Naive thymus-derived CD4-positive, alpha-beta T cell (primary cell): Measurements from ENCODE around the gene TMA7B. TPM values are rescaled to one million over a fixed set of nuclear protein-coding genes. Genes with fewer than 3 reads are reported as not detected.

Experiments
- ATAC-seq: fragments of 150-1000 bp; cut with Tn5 transposase; 2 replicates; pipeline ENCODE4 v1.10.0; 2021; ENCODE audit warnings: mild to moderate bottlenecking, moderate library complexity
- CTCF ChIA-PET: fragments of 350-600 bp; sonication (Branson Sonifier 250); formaldehyde crosslinking; loops from one replicate; lab custom pipeline; 2021; ENCODE audit warnings: antibody characterized with exemption; lab: Charles Lee
- POLR2A ChIA-PET: fragments of 350-600 bp; sonication (Branson Sonifier 250); formaldehyde crosslinking; loops from one replicate; lab custom pipeline; 2021; ENCODE audit warnings: antibody characterized with exemption, inconsistent platforms; lab: Charles Lee
- DNase-seq, 9 donors: peaks; one replicate each; pipeline versions ENCODE4 v3.0.0 to v3.0.0-alpha.2; 2020 to 2022; ENCODE audit warnings: mixed read lengths in 1 of 9
- H3K27ac ChIP-seq: one replicate; pipeline ENCODE4 v1.7.0; 2013; ENCODE audit warnings: mild to moderate bottlenecking, low read depth, low read length, moderate library complexity
- H3K27me3 ChIP-seq, 2 donors: one replicate each; pipeline ENCODE4 v1.7.0; 2013; ENCODE audit warnings: low read length in 2 of 2, mild to moderate bottlenecking in 2 of 2, moderate library complexity in 2 of 2; ENCODE audit not compliant: control insufficient read depth in 2 of 2, insufficient read depth in 2 of 2
- H3K36me3 ChIP-seq, 3 experiments: 1 replicate in 2 of 3; 2 replicates in 1 of 3; pipeline ENCODE4 v1.7.0; 2013; ENCODE audit warnings: low read length in 3 of 3, mild to moderate bottlenecking in 3 of 3, moderate library complexity in 1 of 3; ENCODE audit not compliant: insufficient read depth in 3 of 3, control insufficient read depth in 2 of 3
- H3K4me1 ChIP-seq, 2 donors: one replicate each; pipeline ENCODE4 v1.7.0; 2013; ENCODE audit warnings: low read length in 2 of 2, mild to moderate bottlenecking in 2 of 2, moderate library complexity in 1 of 2; ENCODE audit not compliant: control insufficient read depth in 2 of 2, insufficient read depth in 2 of 2
- H3K4me3 ChIP-seq: 2 replicates; pipeline ENCODE4 v1.7.0; 2013; ENCODE audit warnings: mild to moderate bottlenecking, low read length
- H3K9me3 ChIP-seq, 3 experiments: 1 replicate in 2 of 3; 2 replicates in 1 of 3; pipeline ENCODE4 v1.7.0; 2013; ENCODE audit warnings: low read length in 3 of 3; ENCODE audit not compliant: control insufficient read depth in 2 of 3
- H3K27ac Mint-ChIP-seq, 9 donors: one replicate each; pipeline ENCODE4 v1.8.0; 2020 to 2022; ENCODE audit warnings: mixed read lengths in 9 of 9, mild to moderate bottlenecking in 8 of 9, moderate library complexity in 5 of 9, inconsistent platforms in 2 of 9
- H3K27me3 Mint-ChIP-seq, 5 donors: one replicate each; pipeline ENCODE4 v1.8.0; 2021 to 2022; ENCODE audit warnings: mixed read lengths in 5 of 5, mild to moderate bottlenecking in 1 of 5
- H3K36me3 Mint-ChIP-seq, 5 donors: one replicate each; pipeline ENCODE4 v1.8.0; 2020 to 2022; ENCODE audit warnings: mixed read lengths in 5 of 5, mild to moderate bottlenecking in 3 of 5, inconsistent platforms in 1 of 5
- H3K4me1 Mint-ChIP-seq, 7 donors: one replicate each; pipeline ENCODE4 v1.8.0; 2020 to 2022; ENCODE audit warnings: mixed read lengths in 7 of 7, mild to moderate bottlenecking in 3 of 7, inconsistent platforms in 1 of 7
- H3K4me3 Mint-ChIP-seq, 10 donors: one replicate each; pipeline ENCODE4 v1.8.0; 2020 to 2022; ENCODE audit warnings: mild to moderate bottlenecking in 10 of 10, mixed read lengths in 10 of 10, moderate library complexity in 6 of 10, inconsistent platforms in 2 of 10
- H3K9me3 Mint-ChIP-seq, 11 donors: one replicate each; pipeline ENCODE4 v1.8.0; 2020 to 2022; ENCODE audit warnings: mixed read lengths in 11 of 11, mild to moderate bottlenecking in 4 of 11, inconsistent platforms in 1 of 11, moderate library complexity in 1 of 11
- intact Hi-C, 2 donors: fragments of 100-400 bp; cut with micrococcal nuclease; formaldehyde crosslinking; loops; one replicate each; pipeline ENCODE4 v1.15.1; 2023
- polyA plus RNA-seq, 2 donors: library from polyadenylated mRNA; unstranded; fragments of 300-500 nt; fragmentation: Illumina TruSeq; gene quantifications; one replicate each; pipeline ENCODE4 v1.2.3, GENCODE V29; 2021
- total RNA-seq, 6 experiments: library from RNA in 5 of 6; stranded (reverse) in 5 of 6; gene quantifications; 1 replicate in 5 of 6; 2 replicates in 1 of 6; pipeline ENCODE4 v1.2.3 and lab custom pipeline; 2021 to 2026

TMA7B gene
- total RNA-seq, result 10 to 100 TPM in 2 of 5 experiments, 1 to 10 TPM in 3; 6.4 to 12.8 (median 9.5) TPM
- polyA plus RNA-seq, result 1 to 10 TPM; 2.6 to 3.3 TPM
- 10.8 reads per million, percentile 37 among the genes with 10 or more reads in this experiment for total RNA-seq (lab: John Stamatoyannopoulos, UW)

DNA sequence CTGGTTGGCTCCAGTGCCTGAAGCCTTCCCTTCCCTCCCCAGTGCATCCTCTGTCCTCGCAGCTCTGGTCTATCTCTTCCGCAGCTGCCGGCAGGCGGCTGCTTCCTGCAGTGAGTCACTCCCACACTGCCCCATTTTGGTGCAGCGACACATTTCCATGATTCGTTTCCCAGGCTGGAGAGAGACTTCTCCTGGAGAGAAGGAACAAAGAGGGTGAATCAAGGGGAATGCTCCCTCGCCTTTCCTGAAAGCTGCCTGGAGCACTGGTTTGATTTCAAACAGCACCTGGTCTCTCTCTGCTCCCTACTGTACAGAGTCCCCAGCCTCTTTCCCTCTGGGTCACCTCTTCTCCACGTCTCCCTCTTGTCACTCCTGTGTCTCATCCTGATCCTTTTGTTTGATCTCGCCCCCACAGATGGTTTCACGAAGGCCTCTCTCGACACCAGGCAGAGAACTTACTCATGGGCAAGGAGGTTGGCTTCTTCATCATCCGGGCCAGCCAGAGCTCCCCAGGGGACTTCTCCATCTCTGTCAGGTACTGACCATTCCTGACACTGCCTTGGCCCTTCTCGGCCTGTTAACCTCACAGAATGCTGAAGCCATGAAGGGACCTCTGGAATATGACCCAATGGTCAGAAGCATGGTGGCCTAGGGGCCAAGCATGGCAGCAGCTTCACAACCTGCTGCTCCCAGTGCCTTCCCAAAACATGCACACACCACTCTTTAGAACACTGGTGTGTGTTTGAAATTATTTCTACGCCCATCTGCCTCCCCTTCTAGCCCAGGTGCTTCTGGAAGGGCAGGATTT lies at the start of gene TMA7B:
Gene TMA7B, plus strand, starts transcription at position 758 of the 808 bp plus-strand sequence. CDS start 3,978 bp downstream, outside the sequence.
- H3K36me3 Mint-ChIP-seq, result peaks cover 28 to 70% (median 62%) of the 10 kb centered on the region in 5 donors
- peak within 1 kb of the TSS; percentile 44 to 78 (median 56) for H3K4me3 Mint-ChIP-seq
- peaks cover 42 to 55% of the 10 kb centered on the region in 2 donors for H3K4me1 ChIP-seq
- no peak within 1 kb of the TSS for H3K4me3 ChIP-seq
- H3K36me3 ChIP-seq, result peaks cover 30 to 90% (median 33%) of the 10 kb centered on the region in 3 experiments
- peak; percentile 57 for ATAC-seq
- no peaks in the 10 kb centered on the region for H3K9me3 ChIP-seq
- ChIA-PET POLR2A (interaction anchor here (0.5 to 1.8 kb wide), 6 partner anchors 9 to 50 kb away, joined by 3 to 8 read pairs (median 4); no protein-coding TSS in a partner anchor), CTCF (interaction anchor here (1.1 to 1.7 kb wide), 4 partner anchors 16 to 65 kb away, joined by 4 to 8 read pairs (median 6); no protein-coding TSS in a partner anchor)
- peak within 1 kb of the TSS; percentile 44 for H3K27ac ChIP-seq
- H3K27ac Mint-ChIP-seq, result peak within 1 kb of the TSS in 7 of 9 donors; percentile 81 to 93 (median 85)
- DNase-seq, result peak in 6 of 9 donors; percentile 28 to 53 (median 41)
- peaks cover 47 to 80% (median 73%) of the 10 kb centered on the region in 7 donors for H3K4me1 Mint-ChIP-seq
- no peaks in the 10 kb centered on the region for H3K9me3 Mint-ChIP-seq
- no peaks in the 10 kb centered on the region for H3K27me3 ChIP-seq
- intact Hi-C loops, result loop anchor here (1.0 to 2.0 kb wide), 5 partner anchors 9 to 64 kb away; no protein-coding TSS in a partner anchor
- no peaks in the 10 kb centered on the region for H3K27me3 Mint-ChIP-seq

DNA sequence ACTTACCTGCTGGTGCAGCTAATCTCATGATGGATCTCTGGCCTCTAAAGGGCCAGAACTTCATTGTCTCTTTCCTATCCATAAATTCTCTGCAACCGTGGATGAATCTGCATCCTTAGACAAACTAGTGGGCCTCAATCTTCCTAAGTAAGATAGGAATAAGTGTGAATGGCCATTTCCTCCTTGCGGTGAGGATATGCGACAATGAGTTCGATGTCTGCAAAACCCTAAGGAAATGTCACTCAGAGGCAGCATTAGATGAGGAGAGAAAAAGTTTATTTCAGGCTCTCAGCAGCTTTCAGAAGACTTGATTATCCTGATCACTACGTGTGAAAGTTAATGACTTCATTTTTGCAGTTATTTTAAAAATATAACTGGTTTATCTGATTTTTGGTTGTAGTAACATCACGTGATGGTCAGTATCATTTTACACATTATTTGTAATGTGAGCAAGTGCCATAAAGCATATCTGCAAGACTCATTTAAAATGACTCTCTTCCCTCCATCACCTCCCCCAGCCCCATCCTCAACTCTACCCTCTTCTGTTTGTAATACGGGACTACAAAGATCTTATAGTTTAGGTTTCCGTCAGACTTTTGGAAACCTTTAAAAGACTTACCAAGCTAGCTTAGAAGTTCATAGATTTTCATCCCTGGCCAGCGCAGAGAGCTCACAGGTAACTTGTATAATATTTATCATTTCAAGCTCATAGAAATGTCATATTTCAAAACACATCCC lies 49.2 kb upstream of the TMA7B start:
- peak overlapping the region in 9 of 10 donors; percentile 81 to 99 (median 97) for H3K4me3 Mint-ChIP-seq
- DNase-seq (peak in 1 of 9 donors; percentile 42), ATAC-seq (no peak)
- H3K4me1 Mint-ChIP-seq, result peaks cover 62 to 93% (median 86%) of the 10 kb centered on the region in 7 donors
- peak overlapping the region; percentile 18 for H3K4me3 ChIP-seq
- peak overlapping the region in 6 of 9 donors; percentile 85 to 93 (median 90) for H3K27ac Mint-ChIP-seq
- H3K27me3 ChIP-seq, result no peaks in the 10 kb centered on the region
- POLR2A ChIA-PET, result interaction anchor here (0.7 to 17.0 kb wide), 10 partner anchors 8 to 241 kb away, joined by 3 to 350 read pairs (median 4); no protein-coding TSS in a partner anchor
- no peaks in the 10 kb centered on the region for H3K36me3 ChIP-seq
- no peaks in the 10 kb centered on the region for H3K9me3 ChIP-seq
- intact Hi-C loops, result loop anchor here (1.0 to 2.0 kb wide), 5 partner anchors 9 to 20 kb away; partner anchors contain the start of gene GRAP2 (in 1 of the 2)
- peaks cover 64 to 84% of the 10 kb centered on the region in 2 donors for H3K4me1 ChIP-seq
- CTCF ChIA-PET, result interaction anchor here (0.6 to 3.1 kb wide), 7 partner anchors 11 to 290 kb away, joined by 3 to 17 read pairs (median 3); no protein-coding TSS in a partner anchor
- peaks cover 4 to 42% (median 21%) of the 10 kb centered on the region in 5 donors for H3K36me3 Mint-ChIP-seq
- H3K27ac ChIP-seq, result peak overlapping the region; percentile 83
- H3K27me3 Mint-ChIP-seq, result no peaks in the 10 kb centered on the region
- H3K9me3 Mint-ChIP-seq, result peaks cover 0 to 3% (median 0%) of the 10 kb centered on the region in 11 donors

GRCh38 chr22:39913321-39913720 lies 46.9 kb upstream of the TMA7B start:
- POLR2A ChIA-PET, result interaction anchor here (1.0 to 17.0 kb wide), 5 partner anchors 7 to 20 kb away, joined by 3 to 350 read pairs (median 64); no protein-coding TSS in a partner anchor
- DNase-seq (no peak), ATAC-seq (no peak)
- Histone ChIP-seq H3K9me3 (no peaks in the 10 kb centered on the region), H3K27me3 (no peaks in the 10 kb centered on the region), H3K4me1 (peaks cover 78 to 93% of the 10 kb centered on the region in 2 donors), H3K27ac (peak overlapping the region; percentile 83), H3K36me3 (no peaks in the 10 kb centered on the region), H3K4me3 (peak overlapping the region; percentile 13)
- H3K36me3 Mint-ChIP-seq, result peaks cover 4 to 47% (median 25%) of the 10 kb centered on the region in 5 donors
- CTCF ChIA-PET, result interaction anchor here (0.8 kb wide), 1 partner anchor 22 kb away, joined by 3 read pairs; no protein-coding TSS in a partner anchor
- H3K4me3 Mint-ChIP-seq, result peak overlapping the region in 9 of 10 donors; percentile 56 to 99 (median 95)
- H3K27ac Mint-ChIP-seq, result peak overlapping the region in 6 of 9 donors; percentile 40 to 93 (median 90)
- intact Hi-C loops, result no loop called here
- H3K9me3 Mint-ChIP-seq, result peaks cover 0 to 3% (median 0%) of the 10 kb centered on the region in 11 donors
- no peaks in the 10 kb centered on the region for H3K27me3 Mint-ChIP-seq
- peaks cover 68 to 100% (median 96%) of the 10 kb centered on the region in 7 donors for H3K4me1 Mint-ChIP-seq

DNA sequence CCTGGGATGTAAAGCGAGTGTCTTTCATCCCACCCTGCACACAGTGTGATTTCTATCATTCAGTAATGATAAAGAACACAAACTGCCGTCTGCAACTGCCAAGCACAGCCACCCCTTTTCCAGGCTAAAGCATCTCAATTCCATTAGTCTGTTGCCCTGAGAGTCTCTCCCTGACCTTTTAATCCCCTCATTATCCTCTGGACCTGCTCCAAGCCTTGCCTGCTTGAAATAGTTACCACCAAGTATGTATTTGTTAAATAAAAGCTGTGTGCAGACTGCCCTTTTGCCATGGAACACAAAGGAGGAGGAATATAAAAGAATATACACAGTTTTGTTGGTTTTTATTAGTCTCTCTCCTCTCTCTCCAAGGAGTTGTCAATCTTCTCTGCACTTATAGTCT lies 46.3 kb upstream of the TMA7B start:
- DNase-seq (no peak), ATAC-seq (no peak)
- intact Hi-C loops, result no loop called here
- CTCF ChIA-PET, result interaction anchor here (1.0 kb wide), 2 partner anchors 8 to 9 kb away, joined by 3 read pairs; no protein-coding TSS in a partner anchor
- Histone ChIP-seq H3K9me3 (no peaks in the 10 kb centered on the region), H3K36me3 (no peaks in the 10 kb centered on the region), H3K27ac (peak overlapping the region; percentile 83), H3K4me1 (peaks cover 78 to 93% of the 10 kb centered on the region in 2 donors), H3K4me3 (peak overlapping the region; percentile 13), H3K27me3 (no peaks in the 10 kb centered on the region)
- Mint-ChIP-seq H3K27me3 (no peaks in the 10 kb centered on the region), H3K36me3 (peaks cover 4 to 44% (median 22%) of the 10 kb centered on the region in 5 donors), H3K27ac (peak overlapping the region in 6 of 9 donors; percentile 31 to 93 (median 90)), H3K4me1 (peaks cover 67 to 100% (median 96%) of the 10 kb centered on the region in 7 donors), H3K9me3 (peaks cover 0 to 3% (median 0%) of the 10 kb centered on the region in 11 donors), H3K4me3 (peak overlapping the region in 9 of 10 donors; percentile 56 to 99 (median 95))
- POLR2A ChIA-PET, result interaction anchor here (0.7 to 17.0 kb wide), 9 partner anchors 8 to 118 kb away, joined by 3 to 350 read pairs (median 4); partner anchors contain the start of gene GRAP2

- peak overlapping the region in 9 of 10 donors; percentile 36 to 97 (median 81) for H3K4me3 Mint-ChIP-seq
- DNase-seq (no peak), ATAC-seq (no peak)
- H3K27me3 Mint-ChIP-seq, result no peaks in the 10 kb centered on the region
- ChIA-PET CTCF (interaction anchor here (1.0 kb wide), 2 partner anchors 9 to 10 kb away, joined by 3 read pairs; no protein-coding TSS in a partner anchor), POLR2A (interaction anchor here (0.5 to 17.0 kb wide), 13 partner anchors 8 to 496 kb away, joined by 3 to 350 read pairs (median 4); partner anchors contain the start of gene GRAP2)
- H3K4me1 Mint-ChIP-seq, result peaks cover 66 to 99% (median 95%) of the 10 kb centered on the region in 7 donors
- Histone ChIP-seq H3K27me3 (no peaks in the 10 kb centered on the region), H3K4me3 (peak overlapping the region; percentile 6), H3K4me1 (peaks cover 78 to 91% of the 10 kb centered on the region in 2 donors), H3K9me3 (no peaks in the 10 kb centered on the region), H3K27ac (peak overlapping the region; percentile 83), H3K36me3 (no peaks in the 10 kb centered on the region)
- H3K27ac Mint-ChIP-seq, result peak overlapping the region in 6 of 9 donors; percentile 44 to 93 (median 90)
- peaks cover 0 to 3% (median 0%) of the 10 kb centered on the region in 11 donors for H3K9me3 Mint-ChIP-seq
- intact Hi-C loops, result no loop called here
- H3K36me3 Mint-ChIP-seq, result peaks cover 4 to 42% (median 20%) of the 10 kb centered on the region in 5 donors
Observed at GRCh38 chr22:39914584-39914983, 45.6 kb upstream of the TMA7B start.
